Panc1 (cell line): Measurements from ENCODE around the gene TAF7. TPM values are rescaled to one million over a fixed set of nuclear protein-coding genes. Genes with fewer than 3 reads are reported as not detected.
A peak's percentile ranks its signal among the peaks of the same experiment; 100 is the strongest.

Experiments used
- ATAC-seq: fragments of 200-7000 bp; cut with Tn5 transposase; 2 replicates; pipeline ENCODE4 v1.9.1; 2020; ENCODE audit warnings: mild to moderate bottlenecking, moderate library complexity
- BruUV-seq: library from RNA; stranded (reverse); fragments of 400-500 nt; replicated peaks from 2 replicates; lab custom pipeline; 2021; lab: Mats Ljungman, UMichigan
- CTCF ChIA-PET: fragments of 300-600 bp; sonication (Branson Sonifier 250); formaldehyde crosslinking; loops from one replicate; lab custom pipeline; 2022; ENCODE audit warnings: antibody characterized with exemption; lab: Charles Lee
- POLR2A ChIA-PET: fragments of 300-600 bp; sonication (Branson Sonifier 250); formaldehyde crosslinking; loops from one replicate; lab custom pipeline; 2022; ENCODE audit warnings: antibody characterized with exemption; lab: Charles Lee
- DNase-seq: peaks from one replicate; pipeline ENCODE4 v3.0.0-alpha.2; 2010; ENCODE audit warnings: low read depth, low spot score
- H3K27ac ChIP-seq: 2 replicates; pipeline ENCODE4 v1.5.1; 2011; ENCODE audit warnings: mild to moderate bottlenecking, low read length, inconsistent platforms
- H3K27me3 ChIP-seq: fragments of 200-500 bp; sonication (Bioruptor generic); 2 replicates; pipeline ENCODE4 v1.6.0; 2014; ENCODE audit warnings: low read length, inconsistent platforms; ENCODE audit not compliant: control insufficient read depth, insufficient read depth
- H3K36me3 ChIP-seq: fragments of 200-500 bp; sonication (Bioruptor generic); 2 replicates; pipeline ENCODE4 v1.5.1; 2014; ENCODE audit warnings: inconsistent platforms, mild to moderate bottlenecking, low read length, moderate library complexity; ENCODE audit not compliant: control insufficient read depth, insufficient read depth
- H3K4me1 ChIP-seq: 2 replicates; pipeline ENCODE4 v1.5.1; 2011; ENCODE audit warnings: inconsistent platforms, mild to moderate bottlenecking, low read length, moderate library complexity; ENCODE audit not compliant: control insufficient read depth, insufficient read depth
- H3K4me3 ChIP-seq, 2 experiments: 2 replicates each; pipeline ENCODE4 v1.5.1; 2011 to 2012; ENCODE audit warnings: low read depth in 2 of 2, low read length in 2 of 2, mild to moderate bottlenecking in 2 of 2, inconsistent platforms in 1 of 2, moderate library complexity in 1 of 2
- H3K9me3 ChIP-seq: fragments of 200-500 bp; sonication (Bioruptor generic); 2 replicates; pipeline ENCODE4 v1.5.1; 2014; ENCODE audit warnings: low read depth, mild to moderate bottlenecking, inconsistent platforms, low read length, moderate library complexity; ENCODE audit not compliant: control insufficient read depth, insufficient read depth
- POLR2AphosphoS5 ChIP-seq: IDR thresholded peaks from 2 replicates; pipeline ENCODE4 v1.6.1; 2012; ENCODE audit warnings: mild to moderate bottlenecking, low read depth, low read length, moderate library complexity
- SIN3A ChIP-seq: IDR thresholded peaks from 2 replicates; pipeline ENCODE4 v1.6.1; 2012; ENCODE audit warnings: low read depth, mild to moderate bottlenecking, low read length, moderate library complexity, borderline replicate concordance; ENCODE audit not compliant: insufficient read depth
- TCF7L2 ChIP-seq: IDR thresholded peaks from 2 replicates; pipeline ENCODE4 v1.6.1; 2011; ENCODE audit warnings: mild to moderate bottlenecking, low read depth, low read length, inconsistent platforms
- in situ Hi-C: cut with HindIII; loops from 2 replicates; pipeline ENCODE4 v1.10.0; 2016; ENCODE audit warnings: low sequenced_read_pairs, low pct_unique_long_range_greater_than_20kb
- intact Hi-C: fragments of 100-400 bp; cut with micrococcal nuclease; formaldehyde crosslinking; loops from one replicate; pipeline ENCODE4 v1.10.0; 2022; ENCODE audit not compliant: unreplicated experiment
- total RNA-seq: library from RNA; stranded (reverse); gene quantifications from one replicate; pipeline ENCODE4 v1.2.1, GENCODE V29; 2021; ENCODE audit not compliant: unreplicated experiment
- TF ChIP-seq, protein P1 (sequence below), 2 experiments: IDR thresholded peaks; 2 replicates each; pipeline ENCODE4 v1.6.1; 2011 to 2012; ENCODE audit warnings: low read depth in 2 of 2, control low read depth in 1 of 2, low read length in 1 of 2, mild to moderate bottlenecking in 1 of 2, moderate library complexity in 1 of 2; ENCODE audit not compliant: insufficient read depth in 1 of 2
- TF ChIP-seq, protein P2 (sequence below): fragments of 450-650 bp; IDR thresholded peaks from 2 replicates; pipeline ENCODE4 v1.5.1; 2017; ENCODE audit warnings: mild to moderate bottlenecking

The TAF7 gene
- total RNA-seq, 1 experiment from 2014 or later: 71.0 TPM

DNA sequence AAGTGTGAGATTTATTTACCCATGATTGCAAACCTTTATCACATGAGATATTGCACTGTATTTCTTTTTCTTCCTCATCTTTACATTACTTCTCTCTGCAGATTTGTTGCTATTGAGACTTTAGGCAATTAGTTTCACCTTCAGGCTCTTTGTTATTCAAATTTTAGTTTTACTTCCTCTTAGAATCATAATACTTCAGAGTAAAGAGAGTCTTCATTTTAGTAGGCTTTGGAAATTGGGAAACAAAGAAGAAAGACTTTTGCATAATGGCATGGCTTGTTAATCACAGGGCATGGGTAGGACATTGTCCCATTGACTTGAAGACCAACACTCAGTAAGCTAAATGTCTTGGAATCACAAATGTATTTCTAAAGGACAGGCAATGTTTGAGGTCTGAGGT, 42.1 kb upstream of the TAF7 start:
- Histone ChIP-seq H3K27me3 (no peaks in the 10 kb centered on the region), H3K4me1 (no peaks in the 10 kb centered on the region), H3K9me3 (peaks cover 13% of the 10 kb centered on the region; the same call in 1 of the 2 replicates), H3K36me3 (no peaks in the 10 kb centered on the region), H3K27ac (no peak overlapping the region), H3K4me3 (no peak overlapping the region)
- ChIA-PET POLR2A (no interaction called here), CTCF (no interaction called here)
- intact Hi-C loops (loop anchor here (10.0 kb wide), 1 partner anchor 52 kb away; the partner anchor contains the start of genes PCDHGA10 and PCDHGB7), in situ Hi-C loops (no loop called here)
- ATAC-seq (no peak), DNase-seq (no peak)
- TF ChIP-seq POLR2AphosphoS5 (no peak), SIN3A (no peak), TCF7L2 (no peak)
- no TSS peak for BruUV-seq

GRCh38 chr5:141360685-141361084, 40.1 kb upstream of the TAF7 start:
- POLR2A ChIA-PET: no interaction called here

More at GRCh38 chr5:141360685-141361084, 40.1 kb upstream of the TAF7 start:
- H3K27me3 ChIP-seq: no peaks in the 10 kb centered on the region
- intact Hi-C loops (loop anchor here (10.0 kb wide), 1 partner anchor 54 kb away; the partner anchor contains the start of genes PCDHGA10 and PCDHGB7), in situ Hi-C loops (no loop called here)
- BruUV-seq: no TSS peak
- H3K4me3 ChIP-seq: peak overlapping the region in 1 of 2 experiments; percentile 82; a peak in 3 of 4 replicates
- DNase-seq: no peak
- H3K4me1 ChIP-seq: no peaks in the 10 kb centered on the region
- ATAC-seq: no peak
- TF ChIP-seq SIN3A (no peak), POLR2AphosphoS5 (no peak)
- TF ChIP-seq, protein P1, sequence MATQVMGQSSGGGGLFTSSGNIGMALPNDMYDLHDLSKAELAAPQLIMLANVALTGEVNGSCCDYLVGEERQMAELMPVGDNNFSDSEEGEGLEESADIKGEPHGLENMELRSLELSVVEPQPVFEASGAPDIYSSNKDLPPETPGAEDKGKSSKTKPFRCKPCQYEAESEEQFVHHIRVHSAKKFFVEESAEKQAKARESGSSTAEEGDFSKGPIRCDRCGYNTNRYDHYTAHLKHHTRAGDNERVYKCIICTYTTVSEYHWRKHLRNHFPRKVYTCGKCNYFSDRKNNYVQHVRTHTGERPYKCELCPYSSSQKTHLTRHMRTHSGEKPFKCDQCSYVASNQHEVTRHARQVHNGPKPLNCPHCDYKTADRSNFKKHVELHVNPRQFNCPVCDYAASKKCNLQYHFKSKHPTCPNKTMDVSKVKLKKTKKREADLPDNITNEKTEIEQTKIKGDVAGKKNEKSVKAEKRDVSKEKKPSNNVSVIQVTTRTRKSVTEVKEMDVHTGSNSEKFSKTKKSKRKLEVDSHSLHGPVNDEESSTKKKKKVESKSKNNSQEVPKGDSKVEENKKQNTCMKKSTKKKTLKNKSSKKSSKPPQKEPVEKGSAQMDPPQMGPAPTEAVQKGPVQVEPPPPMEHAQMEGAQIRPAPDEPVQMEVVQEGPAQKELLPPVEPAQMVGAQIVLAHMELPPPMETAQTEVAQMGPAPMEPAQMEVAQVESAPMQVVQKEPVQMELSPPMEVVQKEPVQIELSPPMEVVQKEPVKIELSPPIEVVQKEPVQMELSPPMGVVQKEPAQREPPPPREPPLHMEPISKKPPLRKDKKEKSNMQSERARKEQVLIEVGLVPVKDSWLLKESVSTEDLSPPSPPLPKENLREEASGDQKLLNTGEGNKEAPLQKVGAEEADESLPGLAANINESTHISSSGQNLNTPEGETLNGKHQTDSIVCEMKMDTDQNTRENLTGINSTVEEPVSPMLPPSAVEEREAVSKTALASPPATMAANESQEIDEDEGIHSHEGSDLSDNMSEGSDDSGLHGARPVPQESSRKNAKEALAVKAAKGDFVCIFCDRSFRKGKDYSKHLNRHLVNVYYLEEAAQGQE (IDR thresholded peaks at IDR 0.05; ENCODE audit: insufficient read depth in 1 of 2, low read depth in 2 of 2, low read length in 1 of 2): no peak
- TF ChIP-seq, protein P2, sequence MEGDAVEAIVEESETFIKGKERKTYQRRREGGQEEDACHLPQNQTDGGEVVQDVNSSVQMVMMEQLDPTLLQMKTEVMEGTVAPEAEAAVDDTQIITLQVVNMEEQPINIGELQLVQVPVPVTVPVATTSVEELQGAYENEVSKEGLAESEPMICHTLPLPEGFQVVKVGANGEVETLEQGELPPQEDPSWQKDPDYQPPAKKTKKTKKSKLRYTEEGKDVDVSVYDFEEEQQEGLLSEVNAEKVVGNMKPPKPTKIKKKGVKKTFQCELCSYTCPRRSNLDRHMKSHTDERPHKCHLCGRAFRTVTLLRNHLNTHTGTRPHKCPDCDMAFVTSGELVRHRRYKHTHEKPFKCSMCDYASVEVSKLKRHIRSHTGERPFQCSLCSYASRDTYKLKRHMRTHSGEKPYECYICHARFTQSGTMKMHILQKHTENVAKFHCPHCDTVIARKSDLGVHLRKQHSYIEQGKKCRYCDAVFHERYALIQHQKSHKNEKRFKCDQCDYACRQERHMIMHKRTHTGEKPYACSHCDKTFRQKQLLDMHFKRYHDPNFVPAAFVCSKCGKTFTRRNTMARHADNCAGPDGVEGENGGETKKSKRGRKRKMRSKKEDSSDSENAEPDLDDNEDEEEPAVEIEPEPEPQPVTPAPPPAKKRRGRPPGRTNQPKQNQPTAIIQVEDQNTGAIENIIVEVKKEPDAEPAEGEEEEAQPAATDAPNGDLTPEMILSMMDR: no peak
- no peaks in the 10 kb centered on the region for H3K36me3 ChIP-seq
- CTCF ChIA-PET: interaction anchor here (0.6 to 1.0 kb wide), 3 partner anchors 52 to 137 kb away, joined by 3 to 6 read pairs (median 3); partner anchors contain the start of genes PCDHB14, PCDHGA10 and PCDHGB7
- H3K27ac ChIP-seq: no peak overlapping the region
- peaks cover 13% of the 10 kb centered on the region; the same call in 1 of the 2 replicates for H3K9me3 ChIP-seq
